Fibroblast of pulmonary artery (primary cell): Measurements from ENCODE around the gene IKZF4.
A peak's percentile ranks its signal among the peaks of the same experiment; 100 is the strongest.
"Not testable (repeated sequence)": the region's sequence is repeated elsewhere in the genome, so short reads cannot be mapped to it uniquely, and the experiment has no call there.

ENCODE experiments used
- DNase-seq: peaks from one replicate; pipeline ENCODE4 v3.0.0-alpha.2; 2010; ENCODE audit warnings: low read depth
- H3K4me3 ChIP-seq: replicated peaks from 2 replicates; pipeline ENCODE4 v1.5.1; 2011; ENCODE audit warnings: low read depth, mild to moderate bottlenecking, control low read depth, low read length, moderate library complexity
- TF ChIP-seq, protein P1 (sequence below): IDR thresholded peaks from 2 replicates; pipeline ENCODE4 v1.5.1; 2011; ENCODE audit warnings: mild to moderate bottlenecking, control low read depth, low read length, inconsistent platforms; ENCODE audit errors: missing control alignments

Gene IKZF4

GRCh38 chr12:56061982-56062381 is 41.1 kb downstream of the IKZF4 start:
- TF ChIP-seq, protein P1, sequence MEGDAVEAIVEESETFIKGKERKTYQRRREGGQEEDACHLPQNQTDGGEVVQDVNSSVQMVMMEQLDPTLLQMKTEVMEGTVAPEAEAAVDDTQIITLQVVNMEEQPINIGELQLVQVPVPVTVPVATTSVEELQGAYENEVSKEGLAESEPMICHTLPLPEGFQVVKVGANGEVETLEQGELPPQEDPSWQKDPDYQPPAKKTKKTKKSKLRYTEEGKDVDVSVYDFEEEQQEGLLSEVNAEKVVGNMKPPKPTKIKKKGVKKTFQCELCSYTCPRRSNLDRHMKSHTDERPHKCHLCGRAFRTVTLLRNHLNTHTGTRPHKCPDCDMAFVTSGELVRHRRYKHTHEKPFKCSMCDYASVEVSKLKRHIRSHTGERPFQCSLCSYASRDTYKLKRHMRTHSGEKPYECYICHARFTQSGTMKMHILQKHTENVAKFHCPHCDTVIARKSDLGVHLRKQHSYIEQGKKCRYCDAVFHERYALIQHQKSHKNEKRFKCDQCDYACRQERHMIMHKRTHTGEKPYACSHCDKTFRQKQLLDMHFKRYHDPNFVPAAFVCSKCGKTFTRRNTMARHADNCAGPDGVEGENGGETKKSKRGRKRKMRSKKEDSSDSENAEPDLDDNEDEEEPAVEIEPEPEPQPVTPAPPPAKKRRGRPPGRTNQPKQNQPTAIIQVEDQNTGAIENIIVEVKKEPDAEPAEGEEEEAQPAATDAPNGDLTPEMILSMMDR: no peak
- DNase-seq: no peak
- H3K4me3 ChIP-seq: no peak overlapping the region

- DNase-seq: peak; percentile 35
- TF ChIP-seq, protein P1: no peak
- no peak overlapping the region for H3K4me3 ChIP-seq
Observed at GRCh38 chr12:56062996-56063395, 42.2 kb downstream of the IKZF4 start.

- peak; percentile 26 for DNase-seq
- TF ChIP-seq, protein P1: no peak
- no peak overlapping the region for H3K4me3 ChIP-seq
Observed at GRCh38 chr12:56071648-56072047, 50.8 kb downstream of the IKZF4 start.

- no peak for DNase-seq
- no peak overlapping the region for H3K4me3 ChIP-seq
- TF ChIP-seq, protein P1: no peak
Observed at GRCh38 chr12:56074396-56074795, 53.6 kb downstream of the IKZF4 start.

DNA sequence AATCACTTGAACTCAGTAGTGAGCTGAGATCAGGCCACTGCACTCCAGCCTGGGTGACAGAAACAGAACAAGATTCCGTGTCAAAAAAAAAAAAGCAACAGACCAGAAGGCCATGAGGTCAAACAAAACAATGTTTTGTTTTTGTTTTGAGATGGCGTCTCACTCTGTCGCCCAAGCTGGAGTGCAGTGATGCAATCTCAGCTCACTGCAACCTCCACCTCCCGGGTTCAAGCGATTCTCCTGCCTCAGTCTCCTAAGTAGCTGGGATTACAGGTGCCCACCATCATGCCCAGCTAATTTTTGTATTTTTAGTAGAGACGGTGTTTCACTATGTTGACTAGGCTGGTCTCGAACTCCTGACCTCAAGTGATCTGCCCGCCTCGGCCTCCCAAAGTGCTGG is 57.1 kb downstream of the IKZF4 start:
- H3K4me3 ChIP-seq: not testable (repeated sequence)

DNA sequence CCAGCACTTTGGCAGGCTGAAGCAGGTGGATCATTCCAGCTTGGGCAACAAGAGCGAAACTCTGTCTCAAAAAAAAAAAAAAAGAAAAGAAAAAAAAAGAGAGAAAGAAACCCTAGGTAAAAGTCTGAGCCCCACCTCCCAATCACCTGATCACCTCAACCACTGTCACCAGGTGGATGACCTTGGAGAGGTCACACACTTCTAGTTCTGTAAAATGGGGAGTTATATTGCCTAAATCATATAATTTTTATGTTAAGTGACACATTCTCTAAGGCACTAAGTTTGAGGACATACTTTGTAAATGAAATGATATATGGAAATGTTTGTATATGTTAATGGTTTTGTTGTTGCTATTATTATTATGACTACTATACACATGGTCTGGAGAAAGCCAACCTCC is 57.6 kb downstream of the IKZF4 start:
- no peak overlapping the region for H3K4me3 ChIP-seq
- TF ChIP-seq, protein P1: no peak
- no peak for DNase-seq

More for the DNA sequence above, 57.1 kb downstream of the IKZF4 start:
- not testable (repeated sequence) for DNase-seq

GRCh38 chr12:56078931-56079722 is 58.3 kb downstream of the IKZF4 start:
- peak; percentile 86 for DNase-seq
- H3K4me3 ChIP-seq: peak overlapping the region; percentile 56
- TF ChIP-seq, protein P1: peak; percentile 69
